GM18498 (cell line): ENCODE measurements around the gene AAGAB.
"Not testable (repeated sequence)": the region's sequence is repeated elsewhere in the genome, so short reads cannot be mapped to it uniquely, and the experiment has no call there.

Source experiments
- ATAC-seq: cut with Tn5 transposase; IDR thresholded peaks from one replicate; pipeline ENCODE4 v1.9.1; 2021; ENCODE audit warnings: mild to moderate bottlenecking, moderate library complexity; ENCODE audit not compliant: unreplicated experiment

The AAGAB gene

DNA sequence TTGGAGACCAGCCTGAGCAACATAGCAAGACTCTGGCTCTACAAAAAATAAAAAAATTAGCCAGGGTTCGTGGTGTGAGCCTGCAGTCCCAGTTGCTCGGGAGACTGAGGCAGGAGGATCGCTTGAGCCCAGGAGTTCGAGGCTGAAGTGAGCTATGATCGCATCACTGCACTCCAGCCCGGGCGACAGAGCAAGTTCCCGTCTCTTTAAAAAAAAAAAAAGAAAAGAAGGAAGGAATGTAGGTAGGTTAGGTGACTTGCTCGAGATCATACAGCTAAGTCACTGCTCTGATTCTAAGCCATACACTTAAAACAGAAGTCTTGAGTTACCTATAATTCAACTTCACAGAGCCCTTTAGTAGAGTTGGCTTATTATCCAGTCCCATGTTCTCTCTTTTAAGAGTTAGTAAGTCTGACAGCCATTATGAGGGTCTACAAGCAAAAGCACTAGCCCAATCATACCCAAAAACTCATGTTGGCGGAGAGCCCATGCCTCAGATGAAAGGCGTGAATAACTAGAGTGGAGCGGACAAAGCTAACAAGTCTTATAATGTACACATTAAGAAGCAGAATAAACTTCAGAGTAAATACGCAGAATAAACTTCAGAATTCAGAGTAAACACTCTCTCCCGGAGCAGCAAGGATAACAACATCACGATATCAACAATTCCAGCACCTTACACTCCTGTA lies 768 bp downstream of the AAGAB start:
- ATAC-seq = no peak

DNA sequence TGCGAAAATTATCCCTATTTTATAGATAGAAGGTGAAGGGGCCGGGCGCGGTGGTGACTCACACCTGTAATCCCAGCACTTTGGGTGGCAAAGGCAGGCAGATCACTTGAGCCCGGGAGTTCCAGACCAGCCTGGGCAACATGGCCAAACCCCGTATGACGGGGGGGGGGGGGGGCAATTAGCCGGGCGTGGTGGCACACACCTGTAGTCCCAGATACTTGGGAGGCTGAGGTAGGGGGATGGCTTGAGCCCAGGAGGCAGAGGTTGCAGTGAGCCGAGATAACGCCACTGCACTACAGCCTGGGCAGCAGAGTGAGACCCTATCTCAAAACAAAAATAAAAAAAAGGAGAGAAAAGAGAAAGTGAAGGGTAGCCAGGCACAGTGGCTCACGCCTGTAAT lies 1.4 kb downstream of the AAGAB start:
- ATAC-seq = no peak

DNA sequence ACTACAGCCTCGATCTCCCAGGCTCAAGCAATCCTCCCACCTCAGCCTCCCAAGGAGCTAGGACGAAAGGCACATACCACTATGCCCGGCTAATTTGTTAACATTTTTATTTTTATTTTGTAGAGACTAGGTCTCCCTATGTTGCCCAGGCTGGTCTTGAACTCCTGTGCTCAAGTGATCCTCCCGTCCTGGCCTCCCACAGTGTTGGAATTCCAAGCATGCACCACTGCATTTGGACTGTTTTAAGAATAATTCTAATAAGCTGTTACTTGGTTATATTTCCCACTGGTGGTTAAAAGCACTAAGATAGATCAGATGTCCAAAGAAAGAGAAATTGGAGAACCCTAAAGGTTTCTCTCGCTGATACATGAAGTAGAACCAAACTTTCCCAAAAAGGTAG lies 3.1 kb downstream of the AAGAB start:
- ATAC-seq = no peak

DNA sequence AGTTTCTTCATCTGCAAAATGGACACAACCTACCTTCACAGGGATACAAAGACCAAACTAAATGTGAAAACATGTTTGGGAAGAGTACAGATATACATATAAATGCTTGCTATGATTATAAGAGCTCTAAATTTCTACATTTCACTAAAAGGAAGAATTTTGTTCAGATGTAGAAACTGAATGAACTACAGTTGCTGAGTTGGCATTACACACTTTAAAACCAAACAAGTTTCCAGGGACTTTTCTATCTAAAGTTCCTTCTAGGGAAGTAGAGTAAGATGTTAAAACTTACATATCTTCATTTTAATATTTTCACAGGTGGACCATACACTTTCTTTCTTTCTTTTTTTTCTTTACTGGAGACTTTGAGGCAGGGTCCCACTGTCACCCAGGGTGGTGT lies 4.6 kb downstream of the AAGAB start:
- ATAC-seq = no peak

DNA sequence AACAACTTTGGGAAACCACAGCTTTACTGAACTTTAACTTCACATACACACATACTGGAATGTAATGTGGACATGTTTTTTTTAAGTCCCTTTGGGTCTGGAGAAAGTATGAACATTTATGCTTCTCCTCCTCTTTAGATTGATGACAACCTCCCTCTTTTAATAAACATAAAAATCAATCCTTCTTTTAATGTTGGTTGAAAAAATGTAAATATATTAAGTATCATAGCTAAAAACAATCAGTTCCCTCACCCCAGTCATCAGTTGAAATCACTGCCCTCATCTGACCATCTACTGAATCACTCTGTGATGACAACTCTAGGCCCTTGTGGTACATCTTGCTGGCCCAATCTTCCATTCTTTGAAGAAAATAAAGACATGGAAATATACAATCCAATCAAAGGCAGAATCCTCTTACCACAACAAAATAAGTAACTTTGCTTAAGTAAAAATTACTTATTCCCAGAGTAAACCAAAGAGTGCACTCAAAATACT lies 6.4 kb downstream of the AAGAB start:
- no peak for ATAC-seq

DNA sequence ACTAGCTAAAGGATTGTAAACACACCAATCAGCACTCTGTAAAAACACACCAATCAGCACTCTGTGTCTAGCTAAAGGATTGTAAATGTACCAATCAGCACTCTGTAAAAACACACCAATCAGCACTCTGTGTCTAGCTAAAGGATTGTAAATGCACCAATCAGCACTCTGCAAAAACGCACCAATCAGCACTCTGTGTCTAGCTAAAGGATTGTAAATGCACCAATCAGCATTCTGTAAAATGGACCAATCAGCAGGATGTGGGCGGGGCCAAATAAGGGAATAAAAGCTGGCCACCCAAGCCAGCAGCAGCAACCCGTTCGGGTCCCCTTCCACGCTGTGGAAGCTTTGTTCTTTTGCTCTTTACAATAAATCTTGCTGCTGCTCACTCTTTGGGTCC lies 7.9 kb downstream of the AAGAB start:
- not testable (repeated sequence) for ATAC-seq

DNA sequence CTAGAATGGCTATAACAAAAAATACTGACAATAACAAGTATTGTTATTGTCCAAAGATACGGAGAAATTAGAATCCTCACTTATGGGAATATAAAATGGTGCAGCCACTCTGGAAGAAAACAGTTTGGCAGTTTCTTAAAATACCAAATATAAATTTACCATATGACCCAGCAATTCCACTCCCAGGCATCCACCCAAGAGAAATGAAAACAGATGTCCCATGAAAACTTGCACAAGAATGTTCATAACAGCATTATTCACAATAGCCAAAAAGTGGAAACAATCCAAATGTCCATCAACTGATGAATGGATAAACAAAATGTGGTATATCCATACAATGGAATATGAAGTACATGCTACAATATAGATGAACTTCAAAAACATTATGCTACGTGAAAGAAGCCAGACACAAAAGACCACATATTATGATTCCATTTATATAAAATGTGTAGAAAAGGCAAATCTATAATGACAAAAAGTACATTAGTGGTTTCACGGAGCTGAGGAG lies 9.4 kb downstream of the AAGAB start:
- ATAC-seq = no peak

DNA sequence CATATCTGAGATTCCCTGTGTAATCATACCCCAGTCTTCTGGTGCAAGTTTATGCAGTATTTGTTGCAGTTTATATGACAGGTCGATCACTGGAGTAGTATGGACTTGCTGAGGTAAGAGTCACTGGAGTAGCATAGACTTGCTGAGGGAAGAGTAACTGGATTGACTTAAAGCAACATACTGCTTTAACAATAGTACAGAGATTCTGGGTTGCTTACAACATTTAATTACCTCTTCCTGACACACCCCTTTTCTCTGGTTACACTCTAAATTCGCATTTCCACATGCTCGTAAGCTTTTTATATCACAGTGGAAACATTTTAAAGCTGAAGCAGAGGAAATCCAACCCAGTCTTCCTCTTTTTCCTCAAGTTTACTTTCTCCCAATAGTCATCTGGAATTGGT lies 11.8 kb downstream of the AAGAB start:
- ATAC-seq = no peak

DNA sequence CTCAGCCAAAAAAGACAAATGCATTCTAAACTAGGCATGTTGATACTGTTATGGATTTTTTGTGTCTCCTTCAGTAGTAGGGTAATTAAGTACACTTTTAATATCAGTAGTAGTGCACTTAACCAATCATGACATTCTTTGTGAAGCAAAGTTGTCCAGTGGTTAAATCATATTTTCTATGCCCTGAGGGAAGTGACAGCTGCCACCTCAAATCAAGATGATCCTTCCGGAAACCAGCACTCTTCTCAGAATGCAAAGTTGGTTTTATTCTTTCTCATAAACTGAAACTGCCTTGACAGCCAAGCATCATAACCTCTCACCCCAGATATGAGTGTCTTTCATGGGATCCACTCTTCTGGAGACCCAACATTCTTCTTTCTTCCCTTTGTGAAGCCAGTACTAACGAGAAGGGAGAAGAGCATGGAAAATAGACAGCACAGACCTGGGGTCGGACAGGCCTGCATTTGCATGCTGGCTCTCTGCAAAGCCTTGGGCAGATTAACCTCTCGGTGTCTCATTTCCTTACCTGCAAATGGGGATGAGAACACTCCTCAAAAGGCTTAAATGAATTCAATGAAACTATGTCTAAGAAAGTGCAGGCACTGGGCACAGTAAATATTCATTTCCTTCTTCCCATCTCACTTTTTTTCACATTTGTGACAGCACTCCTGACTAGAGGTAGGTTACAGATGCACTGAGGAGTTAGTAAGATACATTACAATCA lies 13.2 kb downstream of the AAGAB start:
- peak; percentile 88 for ATAC-seq

DNA sequence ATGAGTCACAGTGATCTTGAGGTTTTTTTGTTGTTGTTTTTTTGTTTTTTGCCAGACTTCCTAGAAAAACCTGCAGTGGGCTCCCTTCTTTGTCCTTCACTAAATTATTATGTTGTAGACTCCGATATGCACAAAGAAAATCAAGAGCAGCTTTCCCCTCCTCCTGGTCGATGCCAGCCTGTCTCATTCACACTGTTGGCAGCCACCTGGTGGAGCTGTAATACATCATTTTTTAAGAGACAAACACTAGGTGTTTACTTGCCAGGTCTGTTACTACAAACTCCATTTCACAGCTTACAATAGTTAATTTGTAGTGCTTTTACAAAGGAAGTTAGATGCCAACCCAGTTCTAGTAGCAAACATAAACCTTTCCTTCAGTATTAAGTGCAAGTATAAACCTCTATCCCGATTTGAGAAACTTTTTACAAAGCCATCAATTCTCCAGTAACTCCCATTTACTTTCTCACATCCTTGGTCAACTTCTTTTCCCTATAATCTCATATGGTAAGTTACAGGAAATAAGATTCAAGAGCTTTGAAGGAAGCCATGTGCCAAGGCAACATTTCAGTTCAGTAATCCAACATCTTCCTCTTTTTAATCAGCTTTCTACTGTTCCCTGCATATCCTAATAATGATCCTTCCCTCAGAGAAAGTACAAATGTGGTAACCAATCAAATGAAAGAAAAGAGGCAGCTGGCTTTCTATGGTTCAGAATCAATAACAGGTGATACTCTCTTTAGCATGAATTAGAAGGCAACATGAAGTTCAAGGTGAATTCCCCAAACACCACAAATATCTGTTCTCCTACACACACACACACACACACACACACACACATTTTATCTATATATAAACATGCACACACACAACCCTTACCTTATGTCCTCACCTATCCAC lies 14.0 kb downstream of the AAGAB start:
- ATAC-seq = no peak

DNA sequence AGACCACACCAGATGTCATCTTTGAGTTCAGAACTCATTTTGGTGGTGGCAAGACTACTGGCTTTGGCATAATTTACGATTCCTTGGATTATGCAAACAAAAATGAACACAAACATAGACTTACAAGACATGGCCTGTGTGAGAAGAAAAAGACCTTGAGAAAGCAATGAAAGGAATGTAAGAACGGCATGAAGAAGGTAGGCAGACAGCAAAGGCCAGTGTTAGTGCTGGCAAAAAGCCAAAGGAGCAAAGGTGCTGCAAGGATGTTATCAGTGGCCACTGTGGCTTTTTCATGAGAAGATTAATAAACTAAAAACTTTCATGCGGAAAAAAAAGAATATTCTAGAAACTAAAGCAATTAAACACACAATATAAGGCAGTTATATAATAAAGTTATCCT lies 21.9 kb downstream of the AAGAB start:
- no peak for ATAC-seq

DNA sequence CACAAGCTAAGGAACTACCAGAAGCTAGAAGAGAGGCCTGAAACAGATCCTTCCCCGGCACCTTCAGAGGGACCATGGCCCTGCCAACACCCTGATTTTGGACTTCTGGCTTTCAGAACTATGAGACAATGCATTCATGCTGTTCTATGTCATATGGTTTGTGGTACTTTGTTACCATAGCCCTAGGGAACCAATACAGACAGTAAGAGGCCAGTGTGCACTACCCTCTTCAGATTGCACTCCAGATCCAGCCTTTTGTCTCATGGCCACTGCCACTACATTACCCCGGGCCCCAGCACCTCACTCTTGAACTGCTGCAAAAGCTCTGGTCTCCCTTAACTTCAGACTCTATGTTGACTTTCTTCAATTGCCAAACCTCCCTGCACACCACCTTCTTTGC lies 24.0 kb downstream of the AAGAB start:
- no peak for ATAC-seq

DNA sequence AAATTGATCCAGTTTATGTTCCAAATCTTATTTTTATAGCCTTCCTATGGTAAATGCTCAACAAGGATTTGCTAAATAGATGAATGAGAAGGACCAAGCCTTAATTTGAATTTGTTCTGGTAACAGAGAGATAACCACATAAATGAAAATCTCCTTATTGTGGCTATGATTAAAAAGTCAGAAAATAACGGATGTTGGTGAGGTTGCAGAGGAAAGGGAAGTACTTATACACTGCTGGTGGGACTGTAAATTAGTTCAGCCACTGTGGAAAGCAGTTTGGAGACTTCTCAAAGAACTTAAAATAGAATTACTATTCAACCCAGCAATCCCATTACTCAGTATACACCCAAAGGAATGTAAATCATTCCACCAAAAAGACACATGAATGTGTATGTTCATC lies 26.2 kb downstream of the AAGAB start:
- no peak for ATAC-seq

DNA sequence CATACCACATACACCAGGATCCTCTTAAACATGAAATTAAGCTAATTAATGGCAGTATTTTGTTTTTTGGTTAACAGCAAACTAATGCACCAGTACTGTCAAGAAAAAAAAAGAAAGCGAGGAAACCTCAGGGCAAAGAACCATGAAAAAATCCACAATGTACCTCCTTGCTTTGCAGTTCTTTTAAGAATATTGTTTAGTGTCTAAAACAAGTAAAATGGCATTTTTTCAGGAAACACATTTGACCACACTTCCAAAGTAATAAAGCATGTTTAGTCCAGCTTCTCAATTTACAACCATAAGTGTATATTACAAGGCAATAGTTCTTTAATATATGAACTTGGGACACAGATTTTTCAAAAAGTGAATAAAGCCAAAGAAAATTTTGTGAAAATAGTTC lies 26.6 kb downstream of the AAGAB start:
- no peak for ATAC-seq

DNA sequence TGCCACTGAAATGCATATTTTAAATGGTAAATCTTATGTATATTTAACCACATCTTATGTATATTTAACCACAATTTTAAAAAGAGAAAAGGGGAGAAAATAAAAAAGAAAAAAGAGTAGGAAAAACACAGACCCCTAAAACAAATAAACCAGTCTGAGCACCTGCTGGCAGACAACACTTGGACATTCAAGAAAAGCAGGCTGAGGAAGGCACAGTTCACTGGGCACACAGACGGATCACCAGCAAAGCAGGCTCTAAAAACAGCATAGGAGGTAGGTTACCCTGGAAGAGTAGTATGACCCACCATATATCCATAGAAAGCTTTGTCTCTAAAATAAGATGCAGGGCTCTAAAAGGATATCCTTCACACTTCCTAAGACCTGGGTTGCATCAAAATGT lies 27.0 kb downstream of the AAGAB start:
- no peak for ATAC-seq

DNA sequence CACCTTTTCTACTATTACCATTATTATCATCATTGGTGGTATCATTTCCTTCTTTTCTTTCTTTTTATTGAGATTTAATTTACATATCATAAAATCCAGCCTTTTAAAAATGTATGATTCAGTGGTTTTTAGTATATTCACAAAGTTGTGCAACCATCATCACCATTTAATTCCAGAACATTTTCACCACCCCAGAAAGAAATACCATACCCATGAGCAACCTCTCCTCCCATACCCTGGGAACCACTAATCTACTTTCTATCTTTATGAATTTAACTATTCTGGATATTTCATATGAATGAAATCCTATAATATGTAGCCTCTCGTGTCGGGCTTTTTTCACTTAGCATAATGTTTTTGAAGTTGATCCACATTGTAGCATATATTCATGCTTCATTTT lies 29.1 kb downstream of the AAGAB start:
- ATAC-seq = no peak

DNA sequence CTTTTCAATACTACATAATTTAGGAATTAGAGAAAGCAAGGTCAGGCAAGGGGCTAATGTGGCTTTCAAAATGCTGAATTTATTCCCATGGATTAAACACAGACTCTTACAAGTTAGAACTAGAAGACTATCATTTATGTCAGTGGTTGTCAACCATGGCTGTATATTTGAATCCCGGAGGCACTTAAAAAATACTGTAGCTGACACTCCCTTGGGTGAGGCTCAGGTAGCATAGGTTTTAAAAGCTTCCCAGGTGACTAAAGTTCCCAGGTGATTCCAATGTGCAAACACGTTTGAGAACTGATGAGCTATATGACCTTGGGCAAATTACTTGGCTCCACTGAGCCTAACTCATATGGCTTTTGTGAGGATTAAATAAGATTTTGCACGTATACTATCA lies 29.6 kb downstream of the AAGAB start:
- no peak for ATAC-seq

DNA sequence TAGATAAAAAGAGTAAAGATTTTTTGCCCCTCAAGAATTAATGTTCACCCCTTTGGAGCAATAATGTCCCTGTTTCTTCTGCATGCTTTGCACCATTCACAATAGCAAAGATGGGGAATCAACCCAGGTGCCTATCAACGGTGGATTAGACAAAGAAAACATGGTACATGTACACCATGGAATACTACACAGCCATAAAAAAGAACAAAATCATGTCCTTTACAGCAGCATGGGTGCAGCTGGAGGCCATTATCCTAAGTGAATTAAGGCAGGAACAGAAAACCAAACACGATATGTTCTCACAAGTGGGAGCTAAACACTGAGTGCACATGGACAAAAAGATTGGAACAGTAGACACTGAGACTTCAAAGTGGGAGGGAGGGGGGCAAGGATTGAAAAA lies 35.2 kb downstream of the AAGAB start:
- no peak for ATAC-seq

DNA sequence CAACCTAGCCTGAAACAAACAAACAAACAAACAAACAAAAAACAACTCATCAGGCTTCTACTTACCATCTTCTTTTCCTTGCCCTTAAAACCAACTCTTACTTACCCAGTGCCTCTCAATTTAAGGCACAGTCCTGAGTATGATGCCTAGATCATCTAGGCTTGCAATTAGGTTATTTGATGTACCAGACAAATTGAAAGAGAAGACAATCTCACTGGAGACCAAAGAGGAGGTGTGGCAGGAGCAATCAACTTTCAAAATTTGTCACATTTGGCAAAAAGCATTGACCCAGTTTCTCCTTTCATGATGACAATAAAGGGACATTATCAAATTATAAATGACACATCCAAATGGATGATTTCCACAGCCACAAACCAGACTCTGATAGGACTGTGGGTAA lies 36.0 kb downstream of the AAGAB start:
- ATAC-seq = no peak

DNA sequence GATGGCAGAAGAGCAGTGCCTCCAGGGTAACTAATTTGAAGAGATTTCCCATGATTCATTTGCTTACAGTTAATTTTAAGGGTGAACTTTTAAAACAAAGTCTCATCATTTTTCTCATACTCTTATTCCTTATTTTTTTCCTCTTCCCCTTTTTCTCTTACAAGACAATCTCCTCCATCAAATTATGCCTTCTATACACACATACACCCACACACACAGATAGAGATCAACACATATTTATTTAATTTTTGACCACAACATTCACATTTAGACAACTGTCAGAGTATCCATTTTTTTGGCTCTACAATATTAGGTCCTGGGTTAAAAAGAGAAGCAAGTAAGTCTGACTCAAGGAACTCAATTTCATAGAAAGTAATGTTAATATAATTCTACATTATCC lies 37.6 kb downstream of the AAGAB start:
- ATAC-seq = no peak

DNA sequence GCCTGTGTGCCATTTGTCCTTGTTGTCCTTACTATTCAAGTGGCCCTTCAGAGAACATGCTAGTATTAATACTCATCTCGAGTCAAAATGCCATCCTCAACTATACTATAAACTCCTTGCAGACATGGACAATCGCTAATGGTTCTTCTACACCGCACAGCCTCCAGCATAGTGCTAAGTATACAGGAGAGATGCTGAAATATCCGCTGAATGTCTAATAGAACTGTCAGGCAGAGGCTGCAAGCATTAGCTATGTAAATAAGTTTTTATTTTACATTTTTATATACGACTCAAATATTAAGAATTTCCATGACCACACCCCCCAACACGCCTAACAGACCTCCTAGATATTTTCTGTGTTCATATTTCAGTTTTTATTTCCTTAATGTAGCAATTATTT lies 39.4 kb downstream of the AAGAB start:
- no peak for ATAC-seq
